HK-2 (cell line): ENCODE results near the gene UNC5B.
"Not testable (repeated sequence)": the region's sequence is repeated elsewhere in the genome, so short reads cannot be mapped to it uniquely, and the experiment has no call there.

Experiments
- DNase-seq: peaks from one replicate; pipeline ENCODE4 v3.0.0-alpha.2; 2018; ENCODE audit not compliant: unreplicated experiment

Gene UNC5B

DNA sequence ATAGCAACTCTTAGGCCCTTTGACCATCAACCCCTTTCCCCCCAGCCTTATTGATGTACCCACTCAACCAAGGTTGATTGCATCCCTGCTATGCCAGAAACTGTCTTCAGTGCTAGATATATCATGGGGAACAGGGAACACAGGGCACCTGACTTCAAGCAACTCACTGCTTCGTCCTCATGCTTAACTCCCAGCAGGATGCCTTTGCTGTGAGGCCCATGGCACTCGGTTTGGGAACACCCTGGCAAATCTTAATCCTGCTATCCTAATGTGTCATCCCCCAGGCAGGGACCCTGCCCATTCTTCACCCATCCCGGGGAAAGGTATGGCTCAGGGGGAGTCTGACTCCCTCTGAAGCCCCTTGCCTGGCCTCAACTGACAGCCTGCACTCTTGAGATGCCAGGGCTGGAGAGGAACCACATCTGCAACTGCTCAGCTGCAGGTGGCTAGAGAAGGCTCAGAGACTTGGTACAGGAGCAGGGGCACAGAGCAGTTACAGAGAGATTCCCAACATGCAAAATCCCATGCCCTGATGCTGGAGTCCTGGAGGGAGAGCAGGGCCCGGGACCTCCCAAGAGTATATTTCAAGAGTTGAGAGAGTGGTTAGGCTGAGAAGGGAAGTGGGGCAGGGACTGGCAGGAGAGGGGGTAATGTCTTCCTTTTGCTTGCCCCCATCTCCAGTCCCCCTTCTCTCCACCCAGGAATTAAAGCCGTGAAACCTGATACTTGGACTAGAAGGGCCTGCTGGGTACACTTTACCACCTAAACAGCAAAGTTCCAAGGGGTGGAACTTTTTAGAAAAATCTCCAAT lies 2.4 kb upstream of the UNC5B start:
- no peak for DNase-seq

DNA sequence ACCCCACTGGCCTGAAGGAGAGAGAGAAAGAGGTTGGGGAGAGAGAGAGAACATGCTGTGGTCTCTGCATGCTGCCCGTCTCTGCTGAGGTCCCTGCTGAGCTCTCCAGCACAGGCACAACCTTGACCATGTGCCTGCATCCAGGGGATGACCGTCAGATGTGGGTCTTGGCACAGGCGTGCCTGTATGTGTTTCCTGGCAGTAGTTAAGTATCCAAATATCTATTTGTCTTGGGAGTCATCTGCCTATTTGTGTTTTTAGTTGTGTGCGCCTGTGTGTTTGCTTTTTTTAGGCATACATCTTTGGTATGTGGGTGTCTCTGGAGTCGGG lies 1.9 kb upstream of the UNC5B start:
- no peak for DNase-seq

DNA sequence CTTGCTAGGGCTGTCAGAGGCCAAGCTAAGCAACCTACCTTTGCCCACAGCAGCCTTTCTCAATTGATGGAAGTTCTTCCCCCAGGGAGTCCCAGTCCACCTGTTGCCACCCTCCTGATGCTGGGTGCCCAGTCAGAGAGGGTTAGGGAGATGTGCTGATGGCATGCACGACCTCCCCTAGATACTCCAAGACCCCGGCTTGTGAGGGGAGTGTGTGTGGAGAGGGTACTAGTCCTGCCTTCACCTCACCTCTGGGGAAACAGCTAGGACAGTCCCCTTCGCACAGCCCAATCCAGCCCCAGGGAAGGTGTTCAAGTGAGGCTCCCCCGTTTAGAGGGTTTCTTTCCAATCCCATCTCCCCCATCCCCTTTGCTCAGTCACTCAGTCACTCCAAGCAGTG lies 1.3 kb upstream of the UNC5B start:
- no peak for DNase-seq

DNA sequence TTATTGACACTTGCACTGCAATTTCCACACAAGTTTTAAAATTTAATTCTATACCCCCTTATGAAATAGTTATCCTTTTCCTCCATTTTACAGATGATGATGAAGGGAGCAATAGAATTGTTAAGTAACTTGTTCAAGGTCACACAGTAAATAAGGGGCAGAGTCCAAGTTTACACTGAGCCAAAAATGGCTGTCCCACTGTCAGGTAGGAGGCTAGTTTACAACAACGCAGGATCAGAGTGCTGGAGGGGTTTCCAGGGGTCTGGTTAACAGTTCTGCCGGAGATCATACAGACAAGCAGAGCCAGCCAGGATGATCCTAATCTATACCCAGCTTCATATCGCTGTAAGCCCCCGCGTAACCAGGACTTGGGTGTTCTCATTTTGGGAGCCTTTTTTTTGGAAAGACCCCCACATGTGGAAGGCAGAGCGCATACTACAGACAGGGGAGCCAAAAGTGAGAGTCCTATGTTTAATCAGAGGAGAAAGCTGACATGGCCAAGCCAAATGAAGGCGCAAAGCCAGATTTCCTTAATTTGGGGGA lies 524 bp upstream of the UNC5B start:
- DNase-seq = no peak

DNA sequence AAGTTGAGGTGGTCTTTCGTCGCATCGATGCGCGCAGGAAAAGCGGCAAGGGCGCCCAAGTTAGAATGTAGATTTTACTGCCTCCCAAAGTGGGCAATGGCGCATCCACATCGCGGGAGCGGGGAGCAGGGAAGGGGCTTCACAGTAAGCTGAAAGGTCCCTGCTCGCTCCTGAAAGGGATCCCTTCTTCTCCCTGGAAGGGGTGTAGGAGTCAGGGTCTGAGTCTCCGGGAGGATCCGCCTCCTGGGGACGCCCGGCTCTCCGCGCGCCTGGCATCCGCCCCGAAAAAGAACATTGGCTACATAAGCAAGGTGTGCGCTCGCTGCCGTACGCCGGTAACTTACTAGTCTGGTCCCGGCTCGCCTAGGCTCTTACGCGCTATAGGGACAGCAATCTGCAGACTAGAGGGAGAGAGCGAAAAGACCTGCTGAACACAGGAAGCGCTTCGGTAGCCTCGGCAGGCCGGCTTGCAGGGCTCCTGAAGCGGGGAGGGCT lies 804 bp downstream of the UNC5B start:
- DNase-seq = peak; percentile 38

DNA sequence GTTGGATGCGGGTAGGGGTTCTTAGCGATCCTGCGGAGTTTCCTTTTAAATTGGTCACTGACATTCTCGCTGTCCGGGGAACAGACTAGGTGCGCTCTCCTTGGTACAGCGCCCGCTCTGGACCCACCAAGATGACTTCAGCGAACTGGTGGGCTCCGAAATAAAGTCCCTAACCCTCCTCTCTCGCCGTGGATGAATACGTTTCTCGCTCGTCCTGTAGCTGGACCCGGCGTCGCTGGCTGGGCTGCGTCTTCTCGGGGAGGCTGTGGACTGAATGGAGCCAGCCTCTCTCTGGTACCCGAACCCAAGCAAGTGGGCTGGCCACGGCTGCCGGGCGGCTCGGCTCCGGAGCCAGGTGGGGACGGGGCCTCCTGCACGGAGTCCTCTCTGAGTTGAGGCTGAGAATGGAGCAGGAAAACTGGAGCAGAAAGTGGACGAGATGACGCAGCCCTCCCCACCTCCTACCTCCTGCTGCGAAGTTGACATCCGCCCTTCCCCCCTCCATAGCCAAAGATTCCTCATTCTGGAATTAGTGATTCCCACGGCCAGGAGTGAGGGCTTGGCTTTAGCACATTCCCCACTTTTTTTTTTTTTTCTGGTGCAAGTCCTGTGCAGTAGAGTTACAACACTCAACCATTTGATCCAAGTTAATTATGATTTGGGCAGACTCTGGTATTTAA lies 1.5 kb downstream of the UNC5B start:
- DNase-seq = peak; percentile 39

DNA sequence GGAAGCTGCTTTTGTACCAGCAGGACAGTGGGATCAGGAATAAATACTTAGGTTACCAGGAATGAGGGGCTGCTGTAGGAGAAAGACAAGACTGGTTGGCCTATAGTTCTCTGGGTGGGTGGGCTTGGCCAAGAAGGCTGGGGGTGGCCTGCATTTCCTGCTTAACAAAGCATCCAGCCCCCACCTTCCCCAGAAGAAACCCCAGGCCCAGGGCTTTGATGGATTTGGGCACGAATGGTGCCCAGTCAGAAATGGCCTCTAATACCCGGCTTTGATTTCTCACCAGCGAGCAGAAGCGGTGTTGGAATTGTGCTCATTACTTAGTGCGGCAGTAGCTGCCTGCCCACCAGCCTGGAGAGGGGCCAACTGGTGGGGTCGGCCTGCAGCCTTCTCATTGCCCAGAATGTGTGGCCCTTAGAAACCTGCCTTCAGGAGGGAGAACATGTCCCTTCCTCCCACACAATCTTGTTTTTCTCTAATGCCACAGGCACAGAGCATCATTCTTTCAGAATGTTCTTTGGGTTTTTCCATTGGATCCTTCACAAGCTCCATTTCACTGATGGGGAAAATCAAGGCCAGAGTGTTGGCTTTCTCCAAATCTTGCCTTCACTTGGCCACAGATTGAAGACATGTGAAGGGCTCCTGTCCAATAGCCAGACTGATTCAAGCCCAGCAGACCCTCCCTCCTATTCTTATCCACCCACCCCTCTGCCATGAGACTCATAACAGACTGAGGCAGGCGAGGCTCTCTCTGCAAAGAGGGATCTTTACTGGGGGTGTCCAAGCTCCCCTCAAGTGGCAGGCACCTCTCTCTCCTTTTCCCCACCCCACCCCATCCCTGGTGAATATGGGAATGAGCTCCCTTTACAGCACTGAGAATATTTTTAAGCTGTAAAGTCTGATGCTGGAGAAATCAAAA lies 2.5 kb downstream of the UNC5B start:
- no peak for DNase-seq

DNA sequence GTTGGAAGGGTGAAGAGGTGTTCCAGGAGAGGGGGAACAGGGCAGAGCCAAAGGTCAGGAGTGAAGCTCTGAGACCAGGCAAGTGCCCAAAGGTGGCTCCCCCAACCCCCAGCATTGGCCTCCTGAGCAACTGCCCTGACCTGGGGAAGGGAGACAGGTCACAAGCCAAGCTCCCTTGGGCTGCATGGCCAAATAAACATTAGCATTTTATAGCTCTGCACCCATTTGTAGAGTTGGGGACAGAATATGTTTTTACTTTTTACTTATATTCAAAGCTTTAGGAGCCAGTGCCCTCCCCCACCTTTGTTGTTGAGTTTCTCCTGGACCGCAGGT lies 4.0 kb downstream of the UNC5B start:
- DNase-seq = no peak

DNA sequence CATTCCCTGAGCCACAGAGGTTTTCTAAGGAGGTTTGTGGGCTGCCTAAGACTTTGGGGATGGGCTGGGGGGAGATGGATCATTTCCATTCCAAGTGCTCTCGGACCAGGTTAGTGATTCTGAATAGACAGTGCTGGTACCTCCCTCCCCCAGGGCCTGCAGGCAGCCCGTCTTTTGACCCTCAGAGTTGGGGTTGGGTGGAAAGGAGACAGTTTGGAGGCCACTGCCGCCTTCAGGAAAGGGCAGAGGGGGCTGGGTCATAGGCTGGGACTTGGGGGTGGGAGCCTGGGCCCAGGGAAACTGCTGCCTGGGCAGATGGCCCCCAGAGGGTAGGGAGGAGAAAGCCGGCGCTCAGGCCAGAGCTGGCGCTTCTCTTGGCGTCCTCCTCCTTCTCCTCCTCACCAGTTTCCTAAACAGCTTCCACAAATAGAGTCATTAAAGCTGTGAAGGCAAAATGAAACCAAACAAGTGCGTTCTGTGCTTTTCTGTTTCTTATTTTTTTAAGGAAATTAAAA lies 4.4 kb downstream of the UNC5B start:
- no peak for DNase-seq

DNA sequence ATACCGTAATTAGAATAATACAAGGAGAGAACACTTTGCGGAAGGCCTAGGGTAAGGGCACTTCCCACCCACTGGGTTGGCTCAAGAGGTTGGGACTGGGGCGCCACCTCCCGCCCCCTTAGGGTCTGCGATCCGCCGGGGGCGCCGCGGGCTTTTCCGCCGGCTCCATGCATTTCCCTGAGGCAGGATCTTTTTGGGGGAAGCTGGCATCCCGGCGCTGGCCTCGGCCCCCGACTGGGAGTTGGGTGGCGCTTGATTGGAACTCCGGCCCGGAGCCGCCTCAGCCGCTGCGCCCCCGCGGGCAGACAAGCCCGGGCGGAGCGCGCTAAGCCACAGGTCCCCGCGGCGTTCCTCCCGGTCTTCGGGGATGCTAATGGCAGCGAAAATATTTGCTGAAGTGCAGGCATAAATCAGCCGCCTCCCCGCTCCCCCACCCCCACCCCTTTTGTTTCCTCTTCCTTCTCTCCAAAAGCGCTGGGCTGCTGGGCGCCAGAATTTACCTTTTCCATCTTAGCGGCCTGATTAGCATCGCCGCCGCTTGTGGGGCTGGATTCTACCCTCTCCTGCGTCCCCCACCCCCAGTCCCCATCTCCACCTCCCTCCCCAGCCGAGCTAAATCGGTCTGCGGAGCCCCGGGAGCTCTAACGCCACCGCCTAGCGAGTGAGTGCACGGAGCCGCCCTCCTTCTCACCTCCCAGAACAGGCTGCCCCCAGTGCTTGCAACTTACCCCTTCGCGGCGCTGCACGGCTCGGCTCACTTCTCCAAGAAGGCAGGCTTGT lies 5.1 kb downstream of the UNC5B start:
- DNase-seq = no peak

DNA sequence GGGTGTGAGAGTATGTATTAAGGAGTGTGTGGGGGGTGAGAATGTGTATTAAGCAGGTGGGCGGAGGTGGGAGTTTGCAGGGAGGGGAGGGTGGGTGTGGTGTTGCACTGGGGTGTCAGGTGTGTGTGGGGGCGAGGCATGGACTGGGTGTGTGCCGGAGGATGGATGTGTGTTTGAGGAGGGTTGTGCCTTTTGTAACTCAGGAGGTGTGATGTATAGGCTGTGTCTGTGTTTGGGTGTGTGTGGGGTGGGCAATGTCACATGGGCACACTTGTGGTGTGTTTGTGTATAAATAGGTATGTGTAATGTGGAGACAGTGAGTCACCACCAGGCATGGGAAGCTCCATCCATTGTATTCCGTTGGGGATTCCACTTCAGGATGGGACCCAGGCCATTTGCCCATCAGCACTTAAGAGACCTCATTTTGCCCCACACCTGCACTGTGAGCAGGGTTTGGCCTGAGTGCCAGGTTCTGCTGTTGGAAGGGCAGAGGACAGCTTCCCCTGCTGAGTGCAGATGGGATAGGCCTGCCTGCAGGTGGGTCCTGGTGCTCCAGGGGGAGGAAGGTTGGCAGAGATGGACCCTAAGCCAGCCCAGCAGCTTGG lies 5.8 kb downstream of the UNC5B start:
- no peak for DNase-seq

DNA sequence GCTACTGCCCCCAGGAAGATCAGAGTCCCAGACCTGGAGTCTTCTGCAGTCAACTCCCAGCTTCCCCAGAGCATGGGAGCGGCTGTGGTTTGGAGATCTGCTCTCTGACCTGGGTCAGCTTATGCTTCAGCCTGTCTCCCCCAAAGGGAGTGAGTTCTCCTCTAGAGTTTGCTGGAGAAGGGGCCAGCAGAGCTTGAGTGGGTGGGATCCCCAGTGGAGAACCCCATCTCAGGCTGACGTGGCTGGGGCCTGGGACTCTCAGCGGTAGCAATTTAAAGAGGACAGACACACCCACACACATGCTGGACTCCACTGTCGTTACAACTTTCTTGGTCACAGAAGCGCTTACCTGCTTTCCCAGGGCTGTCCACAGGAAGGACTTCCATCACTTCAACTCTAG lies 6.3 kb downstream of the UNC5B start:
- no peak for DNase-seq

DNA sequence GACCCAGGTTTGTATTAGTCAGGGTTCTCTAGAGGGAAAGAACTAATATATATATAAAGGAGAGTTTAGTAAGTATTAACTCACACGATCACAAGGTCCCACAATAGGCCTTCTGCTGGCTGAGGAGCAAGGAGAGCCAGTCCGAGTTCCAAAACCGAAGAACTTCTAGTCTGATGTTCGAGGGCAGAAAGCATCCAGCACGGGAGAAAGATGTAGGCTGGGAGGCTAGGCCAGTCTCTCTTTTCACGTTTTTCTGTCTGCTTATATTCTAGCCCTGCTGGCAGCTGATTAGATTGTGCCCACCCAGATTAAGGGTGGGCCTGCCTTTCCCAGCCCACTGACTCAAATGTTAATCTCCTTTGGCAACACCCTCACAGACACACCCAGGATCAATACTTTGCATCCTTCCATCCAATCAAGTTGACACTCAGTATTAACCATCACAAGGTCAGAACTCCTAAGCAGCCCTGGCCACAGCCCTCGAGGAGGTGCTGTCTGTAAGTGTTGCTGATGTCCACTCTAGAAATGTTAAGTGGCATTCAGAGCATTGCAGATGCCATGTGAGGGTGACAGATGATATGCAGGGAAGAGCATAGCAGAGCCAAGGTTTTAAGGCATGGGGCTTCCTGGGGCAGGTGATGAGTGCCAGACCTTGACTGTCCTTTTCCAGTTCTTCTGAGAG lies 7.0 kb downstream of the UNC5B start:
- DNase-seq = not testable (repeated sequence)

DNA sequence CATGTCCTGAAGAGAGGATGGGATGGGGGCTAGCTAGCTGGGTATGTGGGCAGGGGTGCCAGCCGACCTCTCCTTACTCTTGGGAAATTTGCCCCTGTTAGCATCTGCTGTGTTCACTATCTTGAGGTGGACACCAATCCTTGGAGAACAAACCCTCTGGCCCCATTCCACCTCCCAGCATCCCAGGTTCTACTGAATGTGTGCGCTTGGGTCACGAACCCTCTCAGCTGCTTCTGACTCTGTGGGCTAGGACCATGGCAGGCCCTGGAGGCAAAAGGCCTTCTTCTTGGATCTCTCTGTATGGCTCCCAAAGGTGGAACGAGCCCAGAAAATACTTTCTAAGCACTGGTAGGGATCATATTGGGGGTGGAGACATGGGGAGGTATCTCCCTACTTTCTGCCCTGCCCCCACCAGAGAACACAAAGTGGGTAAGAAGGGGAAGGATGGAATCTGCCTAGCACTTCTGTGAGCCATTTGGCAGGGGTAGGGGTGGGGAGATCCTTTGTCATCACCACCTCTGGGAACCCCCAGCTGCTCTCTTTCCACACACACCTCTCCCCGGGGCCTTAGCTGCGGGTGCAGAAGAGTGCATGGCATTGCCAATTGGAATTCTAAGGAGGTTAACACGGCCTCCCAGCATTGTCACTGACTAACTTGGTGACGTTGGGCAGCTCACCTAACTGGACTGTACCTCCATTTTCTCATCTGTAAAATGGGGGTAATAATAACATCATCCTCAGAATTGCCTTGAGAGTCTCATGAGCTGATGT lies 7.7 kb downstream of the UNC5B start:
- DNase-seq = no peak

DNA sequence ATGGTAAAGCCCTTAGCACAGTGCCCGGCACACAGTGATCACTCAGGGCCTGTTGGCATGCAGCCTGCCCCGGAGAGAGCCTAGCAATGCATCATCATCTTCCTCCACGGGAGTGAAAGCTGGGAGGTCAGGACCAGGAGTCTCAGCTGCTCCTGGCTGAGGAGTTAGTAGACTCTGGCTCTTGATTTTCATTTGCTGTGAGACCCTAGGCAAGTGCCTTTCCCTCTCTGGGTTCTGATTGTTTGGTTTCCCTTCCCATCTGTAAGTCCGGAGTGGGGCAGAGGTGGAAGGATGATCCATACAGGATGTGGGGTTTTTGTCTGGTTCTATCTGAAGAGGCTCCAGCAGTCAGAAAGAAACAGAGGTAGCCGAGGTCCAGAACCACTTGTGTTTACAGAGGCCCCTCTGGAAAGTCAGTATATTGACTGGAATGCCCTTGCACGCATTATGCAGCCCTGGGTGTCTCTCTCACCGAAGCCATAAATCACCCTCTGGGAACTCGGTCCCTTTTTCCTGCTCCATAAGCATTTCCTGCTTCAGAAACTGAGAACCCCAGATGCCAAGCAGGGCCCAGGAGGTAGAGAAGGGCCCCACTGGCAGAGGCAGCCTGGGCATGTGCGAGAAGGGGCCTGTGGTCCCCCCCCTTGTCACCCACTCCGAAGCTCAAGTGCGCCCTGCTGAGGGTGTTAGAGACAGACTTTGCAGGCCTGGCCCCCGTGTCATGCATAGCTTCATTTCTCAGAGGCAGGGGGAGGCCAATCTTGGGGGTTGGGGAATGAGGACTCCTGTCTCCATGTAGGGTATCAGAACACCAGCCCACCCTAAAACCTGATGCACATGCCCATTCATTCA lies 8.5 kb downstream of the UNC5B start:
- no peak for DNase-seq

DNA sequence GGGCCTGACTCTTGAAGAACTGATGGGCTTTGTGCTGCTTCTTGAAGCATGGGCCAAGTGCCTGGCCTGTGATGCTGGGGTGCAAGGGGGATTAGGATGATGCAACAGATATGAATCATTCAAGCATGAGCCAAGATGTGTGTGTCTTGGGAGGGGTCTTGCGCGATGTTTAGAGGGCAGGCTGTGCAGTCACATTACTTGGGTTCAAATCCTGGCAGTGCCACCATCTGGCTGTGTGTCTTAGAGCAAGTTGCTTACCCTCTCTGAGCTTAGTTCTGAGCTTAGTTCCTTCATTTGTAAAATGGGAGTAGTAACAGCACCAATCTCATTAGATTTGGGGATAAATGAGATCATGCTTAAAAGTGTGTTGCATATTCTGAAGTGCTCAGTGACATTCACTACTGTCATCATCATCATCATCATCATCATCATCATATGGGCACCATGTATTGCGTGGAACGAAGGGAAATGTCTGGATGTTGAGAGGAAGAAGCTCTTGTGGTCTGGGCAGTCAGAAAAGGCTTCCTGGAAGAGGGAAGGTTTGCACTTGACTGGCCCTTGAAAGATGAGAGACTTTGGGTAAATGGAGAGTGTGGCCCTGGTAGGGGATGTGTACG lies 9.3 kb downstream of the UNC5B start:
- no peak for DNase-seq

DNA sequence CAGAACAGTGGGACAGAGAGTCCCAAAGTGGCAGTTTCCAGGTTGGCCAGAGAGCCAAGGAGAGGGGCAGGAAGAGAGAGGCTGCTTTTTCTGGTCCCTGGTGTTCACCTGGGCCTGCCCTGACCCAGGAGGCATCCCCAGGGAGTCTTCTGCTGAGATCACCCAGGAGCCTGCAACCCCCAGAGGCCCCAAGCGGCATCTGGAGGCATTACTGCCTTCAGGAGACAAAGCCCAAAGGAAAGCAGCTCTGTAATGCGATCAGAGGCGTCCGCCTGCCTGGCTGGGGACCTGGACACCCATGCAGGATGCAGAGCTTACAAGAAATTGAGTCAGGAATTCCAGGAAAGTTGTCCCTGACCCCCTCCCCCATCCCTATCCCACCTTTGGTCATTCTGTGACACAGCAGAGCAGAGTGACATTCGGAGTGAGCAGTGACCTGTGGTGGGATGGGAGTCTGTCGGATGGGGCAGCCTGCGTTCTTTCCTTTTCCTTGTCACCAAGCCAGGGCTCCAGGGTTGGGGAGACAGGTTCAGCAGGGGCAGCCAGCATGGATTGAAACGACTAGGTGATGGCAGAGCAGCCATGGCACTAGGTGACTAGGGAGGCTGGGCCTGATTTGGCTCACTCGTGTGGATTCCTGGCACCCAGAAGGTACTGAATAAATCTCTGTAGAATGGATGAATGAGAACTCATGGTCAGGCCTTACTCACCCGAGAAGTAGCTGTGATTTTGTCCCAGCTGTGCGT lies 10.4 kb downstream of the UNC5B start:
- DNase-seq = no peak
